Activated naive CD8-positive, alpha-beta T cell treated with anti-CD3 and anti-CD28 coated beads, Interleukin-2, amount 50 U/mL, for 24 hours (primary cell): ENCODE measurements around the gene PLXNC1.
A peak's percentile ranks its signal among the peaks of the same experiment; 100 is the strongest.

Experiments used
- ATAC-seq: fragments of 150-1000 bp; cut with Tn5 transposase; one replicate; pipeline ENCODE4 v1.10.0; 2021
- DNase-seq: peaks from one replicate; pipeline ENCODE4 v3.0.0; 2021
- H3K27ac Mint-ChIP-seq: one replicate; pipeline ENCODE4 v1.8.0; 2021; ENCODE audit warnings: mild to moderate bottlenecking, mixed read lengths
- H3K27me3 Mint-ChIP-seq: one replicate; pipeline ENCODE4 v1.8.0; 2021; ENCODE audit warnings: mixed read lengths
- H3K36me3 Mint-ChIP-seq: one replicate; pipeline ENCODE4 v1.8.0; 2021; ENCODE audit warnings: low read depth, mixed read lengths
- H3K4me1 Mint-ChIP-seq: one replicate; pipeline ENCODE4 v1.8.0; 2021; ENCODE audit warnings: mixed read lengths
- H3K4me3 Mint-ChIP-seq: one replicate; pipeline ENCODE4 v1.8.0; 2021; ENCODE audit warnings: mild to moderate bottlenecking, moderate library complexity, mixed read lengths
- H3K9me3 Mint-ChIP-seq: one replicate; pipeline ENCODE4 v1.8.0; 2021; ENCODE audit warnings: mixed read lengths

PLXNC1 gene

GRCh38 chr12:94121886-94122285 lies 26.5 kb upstream of the PLXNC1 start:
- DNase-seq (no peak), ATAC-seq (no peak)
- Mint-ChIP-seq H3K4me3 (no peak overlapping the region), H3K9me3 (no peaks in the 10 kb centered on the region), H3K27ac (no peak overlapping the region), H3K36me3 (no peaks in the 10 kb centered on the region), H3K27me3 (no peaks in the 10 kb centered on the region), H3K4me1 (peaks cover 51% of the 10 kb centered on the region)

- DNase-seq (no peak), ATAC-seq (no peak)
- Mint-ChIP-seq H3K27me3 (no peaks in the 10 kb centered on the region), H3K9me3 (no peaks in the 10 kb centered on the region), H3K36me3 (no peaks in the 10 kb centered on the region), H3K4me3 (no peak overlapping the region), H3K4me1 (peaks cover 56% of the 10 kb centered on the region), H3K27ac (no peak overlapping the region)
Observed at GRCh38 chr12:94122591-94122990, 25.8 kb upstream of the PLXNC1 start.

GRCh38 chr12:94123127-94123526 lies 25.2 kb upstream of the PLXNC1 start:
- Mint-ChIP-seq H3K36me3 (no peaks in the 10 kb centered on the region), H3K9me3 (peaks cover 4% of the 10 kb centered on the region), H3K27me3 (no peaks in the 10 kb centered on the region), H3K4me3 (no peak overlapping the region), H3K27ac (peak overlapping the region; percentile 65), H3K4me1 (peaks cover 60% of the 10 kb centered on the region)
- DNase-seq = no peak
- ATAC-seq = no peak

GRCh38 chr12:94126067-94126466 lies 22.3 kb upstream of the PLXNC1 start:
- ATAC-seq = no peak
- Mint-ChIP-seq H3K36me3 (no peaks in the 10 kb centered on the region), H3K9me3 (peaks cover 4% of the 10 kb centered on the region), H3K27ac (no peak overlapping the region), H3K4me1 (peaks cover 60% of the 10 kb centered on the region), H3K27me3 (no peaks in the 10 kb centered on the region), H3K4me3 (no peak overlapping the region)
- no peak for DNase-seq

- ATAC-seq (no peak), DNase-seq (no peak)
- Mint-ChIP-seq H3K9me3 (peaks cover 4% of the 10 kb centered on the region), H3K27me3 (no peaks in the 10 kb centered on the region), H3K4me1 (peaks cover 51% of the 10 kb centered on the region), H3K27ac (no peak overlapping the region), H3K36me3 (no peaks in the 10 kb centered on the region), H3K4me3 (no peak overlapping the region)
Observed at GRCh38 chr12:94127239-94128131, 20.9 kb upstream of the PLXNC1 start.

- H3K4me1 Mint-ChIP-seq = peaks cover 43% of the 10 kb centered on the region
- H3K36me3 Mint-ChIP-seq = no peaks in the 10 kb centered on the region
- DNase-seq (no peak), ATAC-seq (no peak)
- peaks cover 4% of the 10 kb centered on the region for H3K9me3 Mint-ChIP-seq
- no peak overlapping the region for H3K27ac Mint-ChIP-seq
- no peak overlapping the region for H3K4me3 Mint-ChIP-seq
- no peaks in the 10 kb centered on the region for H3K27me3 Mint-ChIP-seq
Observed at GRCh38 chr12:94128280-94128679, 20.1 kb upstream of the PLXNC1 start.

- ATAC-seq (peak; percentile 71), DNase-seq (no peak)
- Mint-ChIP-seq H3K4me1 (peaks cover 5% of the 10 kb centered on the region), H3K27me3 (no peaks in the 10 kb centered on the region), H3K4me3 (no peak overlapping the region), H3K9me3 (no peaks in the 10 kb centered on the region), H3K36me3 (no peaks in the 10 kb centered on the region), H3K27ac (no peak overlapping the region)
Observed at GRCh38 chr12:94133964-94134795, 14.2 kb upstream of the PLXNC1 start.

GRCh38 chr12:94135896-94136295 lies 12.5 kb upstream of the PLXNC1 start:
- H3K4me3 Mint-ChIP-seq = no peak overlapping the region

GRCh38 chr12:94139816-94140215 lies 8.6 kb upstream of the PLXNC1 start:
- H3K36me3 Mint-ChIP-seq = no peaks in the 10 kb centered on the region
- ATAC-seq (no peak), DNase-seq (no peak)
- H3K4me3 Mint-ChIP-seq = no peak overlapping the region
- no peak overlapping the region for H3K27ac Mint-ChIP-seq
- H3K4me1 Mint-ChIP-seq = peaks cover 7% of the 10 kb centered on the region
- H3K27me3 Mint-ChIP-seq = peaks cover 4% of the 10 kb centered on the region
- no peaks in the 10 kb centered on the region for H3K9me3 Mint-ChIP-seq

More at GRCh38 chr12:94135896-94136295, 12.5 kb upstream of the PLXNC1 start:
- peaks cover 5% of the 10 kb centered on the region for H3K4me1 Mint-ChIP-seq
- no peaks in the 10 kb centered on the region for H3K27me3 Mint-ChIP-seq
- DNase-seq (no peak), ATAC-seq (no peak)
- no peaks in the 10 kb centered on the region for H3K9me3 Mint-ChIP-seq
- no peaks in the 10 kb centered on the region for H3K36me3 Mint-ChIP-seq
- H3K27ac Mint-ChIP-seq = no peak overlapping the region

GRCh38 chr12:94140556-94140955 lies 7.8 kb upstream of the PLXNC1 start:
- Mint-ChIP-seq H3K27ac (no peak overlapping the region), H3K4me3 (no peak overlapping the region), H3K9me3 (no peaks in the 10 kb centered on the region), H3K36me3 (no peaks in the 10 kb centered on the region), H3K4me1 (peaks cover 11% of the 10 kb centered on the region), H3K27me3 (peaks cover 10% of the 10 kb centered on the region)
- DNase-seq (peak; percentile 65), ATAC-seq (peak; percentile 78)

- H3K4me1 Mint-ChIP-seq = peaks cover 14% of the 10 kb centered on the region
- no peaks in the 10 kb centered on the region for H3K36me3 Mint-ChIP-seq
- no peak overlapping the region for H3K27ac Mint-ChIP-seq
- ATAC-seq (no peak), DNase-seq (no peak)
- H3K27me3 Mint-ChIP-seq = peaks cover 13% of the 10 kb centered on the region
- H3K4me3 Mint-ChIP-seq = no peak overlapping the region
- no peaks in the 10 kb centered on the region for H3K9me3 Mint-ChIP-seq
Observed at GRCh38 chr12:94141004-94141764, 7.2 kb upstream of the PLXNC1 start.

- no peak for ATAC-seq
- Mint-ChIP-seq H3K4me3 (no peak overlapping the region), H3K27ac (no peak overlapping the region)
Observed at GRCh38 chr12:94141892-94142291, 6.5 kb upstream of the PLXNC1 start.

GRCh38 chr12:94143438-94143837 lies 4.9 kb upstream of the PLXNC1 start:
- Mint-ChIP-seq H3K27me3 (peaks cover 20% of the 10 kb centered on the region), H3K36me3 (no peaks in the 10 kb centered on the region), H3K4me3 (no peak overlapping the region), H3K27ac (no peak overlapping the region), H3K9me3 (no peaks in the 10 kb centered on the region), H3K4me1 (peaks cover 19% of the 10 kb centered on the region)
- ATAC-seq (no peak), DNase-seq (no peak)

More at GRCh38 chr12:94141892-94142291, 6.5 kb upstream of the PLXNC1 start:
- Mint-ChIP-seq H3K9me3 (no peaks in the 10 kb centered on the region), H3K27me3 (peaks cover 20% of the 10 kb centered on the region), H3K36me3 (no peaks in the 10 kb centered on the region), H3K4me1 (peaks cover 14% of the 10 kb centered on the region)
- DNase-seq = no peak

GRCh38 chr12:94143951-94144350 lies 4.4 kb upstream of the PLXNC1 start:
- Mint-ChIP-seq H3K9me3 (no peaks in the 10 kb centered on the region), H3K27ac (no peak overlapping the region), H3K27me3 (peaks cover 20% of the 10 kb centered on the region), H3K4me3 (no peak overlapping the region), H3K36me3 (no peaks in the 10 kb centered on the region), H3K4me1 (peaks cover 19% of the 10 kb centered on the region)
- ATAC-seq = no peak
- no peak for DNase-seq
